ENCODE measurements around the gene S100A16. TPM values are rescaled to one million over a fixed set of nuclear protein-coding genes. Genes with fewer than 3 reads are reported as not detected.
A peak's percentile ranks its signal among the peaks of the same experiment; 100 is the strongest.

Gene S100A16
- total RNA-seq, 1 donor from 2014 or later, result 38.8 TPM

- Histone ChIP-seq H3K27ac (replicated peaks) (no peak overlapping the region), H3K27me3 (ENCODE audit: low read depth) (no peaks in the 10 kb centered on the region), H3K4me3 (no peak overlapping the region), H3K9me3 (replicated peaks) (no peaks in the 10 kb centered on the region), H3K4me1 (peaks cover 26% of the 10 kb centered on the region), H3K36me3 (peaks cover 44% of the 10 kb centered on the region)
- TF ChIP-seq CTCF (IDR thresholded peaks at IDR 0.05; ENCODE audit: borderline replicate concordance), result no peak
- DNase-seq, result no peak
- intact Hi-C loops (cut with micrococcal nuclease), result no loop called here
These were observed 4.7 kb upstream of the S100A16 start for GRCh38 chr1:153617663-153618062.

DNA sequence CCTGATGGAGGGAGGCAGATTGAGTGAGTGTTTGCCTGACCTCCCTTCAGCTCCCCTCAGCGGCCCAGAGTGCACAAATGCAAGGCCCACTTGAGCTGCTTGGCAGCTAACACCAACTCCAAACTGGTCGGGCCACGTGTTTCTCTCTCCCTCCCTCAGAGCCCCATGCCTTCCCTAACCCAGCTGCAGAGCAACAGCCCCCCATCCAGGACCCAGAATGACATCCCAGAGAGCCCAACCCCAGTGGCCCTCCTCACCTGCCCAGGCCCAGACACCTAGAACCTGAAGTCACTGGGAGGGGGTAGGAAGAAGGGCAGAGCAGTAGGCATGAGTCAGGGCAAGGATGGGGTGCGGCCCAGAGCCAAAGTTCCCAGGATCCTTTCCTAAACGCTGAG is 4.0 kb upstream of the S100A16 start:
- Histone ChIP-seq H3K27ac (replicated peaks) (peak overlapping the region; percentile 68), H3K27me3 (ENCODE audit: low read depth) (no peaks in the 10 kb centered on the region), H3K4me1 (peaks cover 29% of the 10 kb centered on the region), H3K9me3 (replicated peaks) (no peaks in the 10 kb centered on the region), H3K36me3 (peaks cover 37% of the 10 kb centered on the region), H3K4me3 (no peak overlapping the region)
- TF ChIP-seq CTCF (IDR thresholded peaks at IDR 0.05; ENCODE audit: borderline replicate concordance), result no peak
- DNase-seq, result no peak
- intact Hi-C loops (cut with micrococcal nuclease), result no loop called here

DNA sequence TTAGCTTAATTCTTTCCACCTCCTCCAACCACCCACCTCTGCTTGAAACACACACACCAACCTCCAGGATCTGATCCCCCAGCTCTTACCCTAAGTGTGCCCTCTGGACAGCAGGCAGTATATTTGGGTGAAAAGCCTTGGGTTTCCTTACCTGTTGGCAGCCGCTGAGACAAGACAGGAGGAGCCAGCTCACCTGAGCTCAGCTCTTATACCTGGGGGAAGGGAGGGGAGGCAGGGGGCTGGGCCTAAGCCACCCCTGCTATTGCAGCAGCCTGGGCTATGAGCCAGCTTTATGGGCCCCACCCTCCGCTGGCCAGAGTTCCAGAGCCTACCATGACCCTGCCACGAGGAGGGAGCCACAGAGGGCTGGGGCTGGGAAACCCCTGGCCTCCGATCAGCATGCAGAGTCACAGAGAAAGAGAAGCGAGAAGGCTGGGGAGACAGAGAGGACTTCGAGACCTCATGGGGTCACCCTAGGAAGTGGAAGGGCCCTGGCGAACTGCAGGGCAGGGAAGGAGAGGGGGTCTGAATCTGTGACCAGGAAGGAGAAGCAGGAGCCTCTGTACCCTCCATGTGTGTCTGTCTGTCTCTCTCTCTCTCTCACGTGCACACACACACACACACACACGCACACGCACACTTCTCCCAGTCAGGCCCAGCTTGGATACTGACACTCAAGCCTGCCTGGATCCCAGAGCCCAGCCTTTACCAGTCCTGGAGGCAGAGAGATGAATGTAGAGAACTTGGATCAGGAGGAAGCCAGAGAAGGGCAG is 3.4 kb upstream of the S100A16 start, which contains the start of gene S100A14:
Gene S100A14 (minus strand): TSS at position 182 of the 773 bp plus-strand sequence. CDS start 467 bp downstream, outside the sequence.
- peak within 1 kb of the TSS; percentile 68 for H3K27ac ChIP-seq (replicated peaks)
- no peak for TF ChIP-seq CTCF (IDR thresholded peaks at IDR 0.05; ENCODE audit: borderline replicate concordance)

DNA sequence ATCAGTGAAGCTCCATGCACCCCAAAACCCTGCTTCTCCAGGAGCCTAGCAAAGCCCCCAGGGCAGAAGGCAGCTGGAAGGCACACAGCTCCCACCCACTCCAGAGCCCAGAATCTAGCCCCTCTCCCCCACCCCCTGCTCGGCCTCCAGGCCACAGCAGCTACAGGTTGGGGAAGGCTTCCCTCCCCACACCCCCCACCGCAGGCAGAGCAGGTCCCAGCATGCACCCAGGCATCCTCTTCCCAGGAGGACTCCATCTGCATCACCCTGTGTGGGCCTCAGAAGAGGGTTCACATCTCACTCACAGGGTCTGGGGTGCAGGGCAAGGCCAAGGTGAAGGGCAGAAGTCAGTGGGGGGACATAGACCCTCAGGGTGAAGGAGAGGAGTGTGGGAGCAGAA is 2.5 kb upstream of the S100A16 start:
- peaks cover 26% of the 10 kb centered on the region for H3K36me3 ChIP-seq
- H3K27me3 ChIP-seq (ENCODE audit: low read depth), result no peaks in the 10 kb centered on the region
- no peak overlapping the region for H3K4me3 ChIP-seq
- intact Hi-C loops (cut with micrococcal nuclease), result no loop called here
- H3K4me1 ChIP-seq, result peaks cover 41% of the 10 kb centered on the region
- peak overlapping the region; percentile 68 for H3K27ac ChIP-seq (replicated peaks)
- no peaks in the 10 kb centered on the region for H3K9me3 ChIP-seq (replicated peaks)
- no peak for DNase-seq
- no peak for TF ChIP-seq CTCF (IDR thresholded peaks at IDR 0.05; ENCODE audit: borderline replicate concordance)

More for the DNA sequence above, 3.4 kb upstream of the S100A16 start, which contains the start of gene S100A14:
- H3K27me3 ChIP-seq (ENCODE audit: low read depth), result no peaks in the 10 kb centered on the region
- H3K9me3 ChIP-seq (replicated peaks), result no peaks in the 10 kb centered on the region
- H3K4me1 ChIP-seq, result peaks cover 32% of the 10 kb centered on the region
- H3K4me3 ChIP-seq, result no peak within 1 kb of the TSS
- peak; percentile 55 for DNase-seq
- H3K36me3 ChIP-seq, result peaks cover 33% of the 10 kb centered on the region
- intact Hi-C loops (cut with micrococcal nuclease), result no loop called here

DNA sequence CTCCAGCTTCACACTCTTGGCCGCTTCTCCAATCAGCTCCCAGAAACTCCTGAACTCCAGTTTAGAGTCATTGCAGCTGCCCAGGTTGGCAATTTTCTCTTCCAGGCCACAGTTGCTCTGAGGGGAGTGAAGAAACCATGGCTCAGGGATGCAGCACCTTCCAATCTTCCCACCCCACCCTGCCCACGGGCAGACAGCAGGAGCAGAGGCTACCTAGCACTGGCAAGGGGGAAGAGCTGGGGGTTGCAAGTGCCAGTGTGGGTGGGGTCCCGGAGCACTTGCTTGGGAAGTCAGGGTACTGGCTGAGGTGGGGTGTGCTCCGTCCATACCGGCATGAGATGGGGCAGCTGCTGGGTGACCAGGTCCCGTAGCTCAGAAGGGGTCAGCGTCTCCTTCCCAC is 2.0 kb upstream of the S100A16 start:
- Histone ChIP-seq H3K36me3 (peaks cover 21% of the 10 kb centered on the region), H3K27ac (replicated peaks) (no peak overlapping the region), H3K27me3 (ENCODE audit: low read depth) (no peaks in the 10 kb centered on the region), H3K4me3 (no peak overlapping the region), H3K9me3 (replicated peaks) (no peaks in the 10 kb centered on the region), H3K4me1 (peaks cover 46% of the 10 kb centered on the region)
- intact Hi-C loops (cut with micrococcal nuclease), result no loop called here
- TF ChIP-seq CTCF (IDR thresholded peaks at IDR 0.05; ENCODE audit: borderline replicate concordance), result no peak
- DNase-seq, result no peak

Data from left ventricle myocardium inferior (tissue), 1 donor.